ENCODE results near the gene OFD1. TPM values are rescaled to one million over a fixed set of nuclear protein-coding genes. Genes with fewer than 3 reads are reported as not detected.
"Not testable (repeated sequence)": the region's sequence is repeated elsewhere in the genome, so short reads cannot be mapped to it uniquely, and the experiment has no call there.

Gene OFD1
- total and polyA plus RNA-seq, 7 donors, result 3.3 to 9.5 (median 8.2) TPM

GRCh38 chrX:13717700-13718472 lies 16.7 kb upstream of the OFD1 start:
- no peak overlapping the region for H3K4me3 ChIP-seq
- no peak for TF ChIP-seq CTCF (IDR thresholded peaks at IDR 0.05)
- intact Hi-C loops (cut with DNase I), result no loop called here
- H3K4me1 ChIP-seq, result peaks cover 13% of the 10 kb centered on the region
- 51 to 59% (median 53%) methylated on average over 7 of the region's 7 CpGs for WGBS, 3 donors
- H3K36me3 ChIP-seq (ENCODE audit: insufficient read depth in 1 of 2, low read depth in 1 of 2), result peaks cover 0 to 15% of the 10 kb centered on the region in 2 donors
- ATAC-seq (no peak), DNase-seq (peak in 1 of 2 donors; percentile 35)
- H3K27me3 ChIP-seq (ENCODE audit: insufficient read depth in 3 of 3, low read length in 2 of 3), result no peaks in the 10 kb centered on the region
- H3K27ac ChIP-seq, result peak overlapping the region; percentile 67
- no peaks in the 10 kb centered on the region for H3K9me3 ChIP-seq

GRCh38 chrX:13719192-13719856 lies 15.2 kb upstream of the OFD1 start:
- H3K27me3 ChIP-seq (ENCODE audit: insufficient read depth in 3 of 3, low read length in 2 of 3), result no peaks in the 10 kb centered on the region
- peak overlapping the region; percentile 76 for H3K27ac ChIP-seq
- DNase-seq, result no peak
- WGBS, 3 donors, result 62 to 77% (median 70%) methylated on average over 3 of the region's 3 CpGs
- peak; percentile 68 to 86 (median 76) for ATAC-seq
- H3K4me1 ChIP-seq, result peaks cover 13% of the 10 kb centered on the region
- H3K36me3 ChIP-seq (ENCODE audit: insufficient read depth in 1 of 2, low read depth in 1 of 2), result peaks cover 0 to 12% of the 10 kb centered on the region in 2 donors
- H3K4me3 ChIP-seq, result no peak overlapping the region
- no peaks in the 10 kb centered on the region for H3K9me3 ChIP-seq
- no peak for TF ChIP-seq CTCF (IDR thresholded peaks at IDR 0.05)
- intact Hi-C loops (cut with DNase I), result no loop called here

- Histone ChIP-seq H3K9me3 (no peaks in the 10 kb centered on the region), H3K27me3 (ENCODE audit: insufficient read depth in 3 of 3, low read length in 2 of 3) (no peaks in the 10 kb centered on the region), H3K36me3 (ENCODE audit: insufficient read depth in 1 of 2, low read depth in 1 of 2) (peaks cover 0 to 2% of the 10 kb centered on the region in 2 donors), H3K4me1 (peaks cover 13% of the 10 kb centered on the region), H3K27ac (peak overlapping the region; percentile 76), H3K4me3 (no peak overlapping the region)
- 31 to 57% (median 48%) methylated on average over 4 of the region's 4 CpGs for WGBS, 3 donors
- intact Hi-C loops (cut with DNase I), result no loop called here
- no peak for TF ChIP-seq CTCF (IDR thresholded peaks at IDR 0.05)
- ATAC-seq (peak in 2 of 4 donors; percentile 43 to 45), DNase-seq (no peak)
These were observed 13.2 kb upstream of the OFD1 start for GRCh38 chrX:13721371-13721770.

GRCh38 chrX:13721819-13722519 lies 12.6 kb upstream of the OFD1 start:
- Histone ChIP-seq H3K36me3 (ENCODE audit: insufficient read depth in 1 of 2, low read depth in 1 of 2) (no peaks in the 10 kb centered on the region), H3K27ac (peak overlapping the region; percentile 76), H3K27me3 (ENCODE audit: insufficient read depth in 3 of 3, low read length in 2 of 3) (no peaks in the 10 kb centered on the region), H3K4me3 (no peak overlapping the region), H3K9me3 (no peaks in the 10 kb centered on the region), H3K4me1 (peaks cover 13% of the 10 kb centered on the region)
- no peak for TF ChIP-seq CTCF (IDR thresholded peaks at IDR 0.05)
- peak in 3 of 4 donors; percentile 54 to 76 (median 60) for ATAC-seq
- 23 to 36% (median 25%) methylated on average over 7 of the region's 7 CpGs for WGBS, 3 donors
- intact Hi-C loops (cut with DNase I), result no loop called here
- DNase-seq, result no peak

GRCh38 chrX:13724878-13725277 lies 9.7 kb upstream of the OFD1 start:
- WGBS, 3 donors, result 87 to 91% (median 90%) methylated on average over 9 of the region's 9 CpGs
- H3K9me3 ChIP-seq, H3K27ac ChIP-seq: not testable (repeated sequence)

GRCh38 chrX:13726583-13726982 lies 8.0 kb upstream of the OFD1 start:
- ATAC-seq; intact Hi-C loops (cut with DNase I); H3K9me3 ChIP-seq; H3K36me3 ChIP-seq (ENCODE audit: insufficient read depth in 1 of 2, low read depth in 1 of 2); H3K27me3 ChIP-seq (ENCODE audit: insufficient read depth in 3 of 3, low read length in 2 of 3); H3K4me1 ChIP-seq; H3K27ac ChIP-seq; H3K4me3 ChIP-seq; DNase-seq: not testable (repeated sequence)
- whole genome bisulfite sequencing, 3 donors, result 92 to 95% (median 93%) methylated on average over 2 of the region's 2 CpGs

More at GRCh38 chrX:13724878-13725277, 9.7 kb upstream of the OFD1 start:
- H3K36me3 ChIP-seq (ENCODE audit: insufficient read depth in 1 of 2, low read depth in 1 of 2); H3K4me3 ChIP-seq; H3K27me3 ChIP-seq (ENCODE audit: insufficient read depth in 3 of 3, low read length in 2 of 3); DNase-seq; H3K4me1 ChIP-seq; ATAC-seq; intact Hi-C loops (cut with DNase I): not testable (repeated sequence)

- not testable (repeated sequence) for H3K27ac ChIP-seq; H3K9me3 ChIP-seq; H3K36me3 ChIP-seq (ENCODE audit: insufficient read depth in 1 of 2, low read depth in 1 of 2); H3K4me3 ChIP-seq; DNase-seq; H3K4me1 ChIP-seq; ATAC-seq
- intact Hi-C loops (cut with DNase I), result loop anchor here in 1 of 2 donors (5.0 kb wide), 2 partner anchors 43 to 73 kb away; partner anchors contain the start of gene RAB9A
- peaks cover 0 to 14% (median 0%) of the 10 kb centered on the region in 3 donors for H3K27me3 ChIP-seq (ENCODE audit: insufficient read depth in 3 of 3, low read length in 2 of 3)
- WGBS, 3 donors, result 94 to 97% (median 95%) methylated on average over 1 of the region's 1 CpG
These were observed 4.0 kb upstream of the OFD1 start for GRCh38 chrX:13730523-13730922.
